Subcutaneous abdominal adipose tissue (tissue), 5 donors: Measurements from ENCODE around the gene NR6A1.

ENCODE experiments used
- H3K27ac ChIP-seq: one replicate; pipeline ENCODE4 v1.7.0; 2013; ENCODE audit warnings: low read depth, mild to moderate bottlenecking, inconsistent platforms, low read length, moderate library complexity
- H3K27me3 ChIP-seq, 5 donors: one replicate each; pipeline ENCODE4 v1.7.0; 2013; ENCODE audit warnings: low read length in 5 of 5, inconsistent platforms in 1 of 5; ENCODE audit not compliant: control insufficient read depth in 5 of 5, insufficient read depth in 4 of 5
- H3K36me3 ChIP-seq, 5 donors: one replicate each; pipeline ENCODE4 v1.7.0; 2013; ENCODE audit warnings: low read length in 5 of 5; ENCODE audit not compliant: control insufficient read depth in 5 of 5, insufficient read depth in 5 of 5
- H3K4me1 ChIP-seq, 5 donors: one replicate each; pipeline ENCODE4 v1.7.0; 2013; ENCODE audit warnings: low read length in 5 of 5, mild to moderate bottlenecking in 3 of 5, moderate library complexity in 1 of 5; ENCODE audit not compliant: control insufficient read depth in 5 of 5, insufficient read depth in 5 of 5
- H3K4me3 ChIP-seq, 5 donors: one replicate each; pipeline ENCODE4 v1.7.0; 2013; ENCODE audit warnings: low read length in 5 of 5, low read depth in 1 of 5
- H3K9ac ChIP-seq, 5 donors: one replicate each; pipeline ENCODE4 v1.7.0; 2013; ENCODE audit warnings: low read length in 5 of 5, mild to moderate bottlenecking in 4 of 5, moderate library complexity in 3 of 5
- H3K9me3 ChIP-seq, 5 donors: one replicate each; pipeline ENCODE4 v1.7.0; 2013; ENCODE audit warnings: low read length in 5 of 5; ENCODE audit not compliant: control insufficient read depth in 5 of 5
- donor health status: healthy.
- donor health status: healthy.
- donor health status: healthy.
- donor health status: healthy.
- donor health status: healthy.

Gene NR6A1

DNA sequence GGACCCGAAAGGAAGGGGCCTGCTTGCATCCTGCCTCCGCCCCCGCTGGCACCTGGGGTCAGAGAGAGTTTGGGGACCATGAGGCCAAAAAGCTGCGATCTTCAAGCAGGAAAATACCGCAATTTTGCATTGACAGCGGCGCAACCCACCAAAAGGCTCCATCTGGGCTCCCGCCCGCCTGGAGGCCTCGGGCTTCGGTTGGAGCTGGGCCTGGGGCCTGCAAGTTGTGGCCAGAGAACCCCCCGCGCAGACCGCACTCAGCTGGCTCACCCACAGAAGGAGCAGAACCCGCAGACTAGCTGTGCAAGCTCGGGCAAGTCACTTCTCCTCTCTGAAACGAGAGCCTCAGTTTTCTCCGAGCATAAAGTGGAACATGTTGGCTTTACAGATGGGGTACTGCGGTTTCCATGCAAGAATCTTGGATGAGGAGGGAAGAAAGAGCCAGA is 265.2 kb downstream of the NR6A1 start:
- no peaks in the 10 kb centered on the region for H3K36me3 ChIP-seq
- H3K27me3 ChIP-seq: peaks cover 39 to 47% (median 45%) of the 10 kb centered on the region in 5 donors
- no peak overlapping the region for H3K9ac ChIP-seq
- no peak overlapping the region for H3K4me3 ChIP-seq
- H3K27ac ChIP-seq: no peak overlapping the region
- H3K9me3 ChIP-seq: no peaks in the 10 kb centered on the region
- peaks cover 0 to 20% (median 15%) of the 10 kb centered on the region in 5 donors for H3K4me1 ChIP-seq

DNA sequence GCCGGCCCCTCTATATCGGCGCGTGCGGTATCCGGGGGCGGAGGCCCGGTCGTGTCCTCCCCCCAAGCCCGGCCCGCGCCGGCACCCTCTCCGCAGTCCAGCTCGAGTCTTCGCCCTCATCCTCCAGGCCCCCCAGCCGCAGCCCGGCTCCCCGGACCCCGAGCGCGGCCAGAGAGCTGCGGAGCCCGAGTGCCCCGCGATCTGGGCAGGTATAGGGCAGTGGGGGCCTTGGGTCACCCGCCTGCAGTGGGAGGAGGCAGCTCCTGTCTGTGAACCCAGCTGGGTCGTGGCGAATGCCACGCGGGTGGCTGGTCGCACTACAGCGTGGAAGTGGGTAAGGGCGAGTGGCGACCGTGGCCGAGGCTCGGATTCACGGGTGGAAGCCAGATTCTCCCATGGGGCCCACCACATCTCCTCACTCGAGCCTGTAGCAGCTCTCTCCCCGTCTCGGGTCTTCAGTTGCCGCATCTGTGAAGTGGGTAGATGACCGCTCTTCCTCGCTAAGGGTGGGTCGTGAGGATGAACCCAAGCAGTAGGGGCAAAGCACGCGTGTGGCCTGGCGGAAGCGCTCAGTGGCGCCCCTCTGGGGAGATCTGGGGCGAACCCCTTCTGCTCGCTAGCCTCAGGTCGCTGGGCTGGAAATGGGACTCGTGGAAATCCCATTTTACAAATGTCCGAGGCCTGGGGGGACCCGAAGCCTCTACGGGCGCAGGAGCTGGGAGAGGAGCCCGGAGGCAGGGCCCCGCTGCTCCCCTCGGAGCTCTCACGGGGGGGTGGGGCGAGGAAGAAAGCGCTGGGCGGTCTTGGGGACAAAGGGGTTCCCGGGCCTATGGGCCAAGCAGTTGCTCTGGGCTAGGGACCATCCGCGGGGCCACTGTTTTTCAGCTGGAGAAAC is 265.9 kb downstream of the NR6A1 start:
- Histone ChIP-seq H3K9me3 (no peaks in the 10 kb centered on the region), H3K4me3 (peak overlapping the region in 2 of 5 donors; percentile 37), H3K9ac (no peak overlapping the region), H3K4me1 (peaks cover 0 to 20% (median 15%) of the 10 kb centered on the region in 5 donors), H3K27me3 (peaks cover 39 to 54% (median 50%) of the 10 kb centered on the region in 5 donors), H3K36me3 (no peaks in the 10 kb centered on the region), H3K27ac (no peak overlapping the region)

DNA sequence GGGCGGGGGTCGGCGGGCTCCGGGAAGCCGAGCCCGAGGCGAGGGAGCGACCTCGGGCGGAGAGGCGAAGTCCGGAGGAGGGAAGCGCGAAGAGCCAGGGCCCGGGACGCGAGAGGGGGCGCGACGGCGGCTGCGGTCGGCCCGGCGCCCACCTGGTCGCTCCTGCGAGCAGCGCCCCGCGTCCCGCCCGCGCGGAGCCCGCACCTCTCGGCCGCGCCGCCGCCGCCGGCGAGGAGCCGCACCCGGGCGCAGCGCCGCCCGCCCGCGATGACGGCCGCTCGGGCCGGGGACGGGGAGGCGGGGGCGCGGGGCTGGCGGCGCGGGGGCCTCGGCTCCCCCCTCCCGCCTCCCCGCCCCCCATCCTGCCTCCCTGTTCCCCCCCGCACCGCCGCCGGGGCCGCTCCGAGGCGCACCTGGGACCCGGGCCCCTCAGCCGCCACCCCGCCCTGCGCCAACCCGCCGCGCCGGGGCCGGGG is 266.5 kb downstream of the NR6A1 start:
- H3K9ac ChIP-seq: no peak overlapping the region
- peaks cover 42 to 58% (median 50%) of the 10 kb centered on the region in 5 donors for H3K27me3 ChIP-seq
- H3K36me3 ChIP-seq: no peaks in the 10 kb centered on the region
- no peaks in the 10 kb centered on the region for H3K9me3 ChIP-seq
- peaks cover 0 to 20% (median 15%) of the 10 kb centered on the region in 5 donors for H3K4me1 ChIP-seq
- no peak overlapping the region for H3K27ac ChIP-seq
- H3K4me3 ChIP-seq: peak overlapping the region in 1 of 5 donors; percentile 48

DNA sequence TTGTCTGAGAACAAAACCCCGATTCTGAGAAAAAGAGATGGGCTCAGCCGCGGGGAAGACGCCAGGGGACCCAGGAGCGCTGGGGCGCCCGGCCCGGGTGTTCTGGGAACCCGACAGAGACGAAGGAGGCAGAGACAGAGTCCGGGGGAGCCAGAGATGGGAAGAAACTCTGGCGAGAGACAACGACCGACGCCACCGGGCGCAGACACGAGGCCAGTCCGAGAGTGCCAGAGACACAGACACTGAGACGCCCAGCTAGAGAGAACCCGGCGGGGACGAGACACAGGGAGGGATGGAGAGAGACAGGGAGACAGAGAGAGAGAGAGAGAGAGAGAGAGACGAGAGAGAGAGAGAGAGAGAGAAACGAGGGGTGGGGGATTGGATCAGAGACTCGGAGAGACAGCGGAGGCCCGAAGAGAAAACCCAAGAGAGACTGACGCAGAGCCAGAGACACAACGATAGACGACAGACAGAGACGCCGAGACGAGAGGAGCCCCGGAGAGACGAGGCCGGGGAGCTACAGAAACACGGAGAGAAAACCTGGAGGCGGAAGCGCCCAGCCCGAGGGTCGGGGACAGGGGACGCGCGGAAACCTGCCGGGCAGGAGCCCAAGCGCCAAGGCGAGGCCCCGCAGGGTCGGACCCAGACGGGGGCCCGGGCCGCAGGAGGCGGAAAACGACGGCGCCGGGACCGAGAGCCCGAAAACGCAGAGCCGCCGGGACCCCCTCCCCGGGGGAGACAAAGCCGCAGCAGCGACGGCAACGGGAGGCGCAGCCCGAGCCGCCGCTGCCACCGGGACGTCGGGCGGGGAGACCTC is 267.2 kb downstream of the NR6A1 start:
- Histone ChIP-seq H3K27ac (no peak overlapping the region), H3K36me3 (no peaks in the 10 kb centered on the region), H3K4me1 (peaks cover 0 to 20% (median 15%) of the 10 kb centered on the region in 5 donors), H3K9ac (no peak overlapping the region), H3K4me3 (peak overlapping the region in 2 of 5 donors; percentile 29 to 48), H3K27me3 (peaks cover 43 to 64% (median 55%) of the 10 kb centered on the region in 5 donors), H3K9me3 (no peaks in the 10 kb centered on the region)

DNA sequence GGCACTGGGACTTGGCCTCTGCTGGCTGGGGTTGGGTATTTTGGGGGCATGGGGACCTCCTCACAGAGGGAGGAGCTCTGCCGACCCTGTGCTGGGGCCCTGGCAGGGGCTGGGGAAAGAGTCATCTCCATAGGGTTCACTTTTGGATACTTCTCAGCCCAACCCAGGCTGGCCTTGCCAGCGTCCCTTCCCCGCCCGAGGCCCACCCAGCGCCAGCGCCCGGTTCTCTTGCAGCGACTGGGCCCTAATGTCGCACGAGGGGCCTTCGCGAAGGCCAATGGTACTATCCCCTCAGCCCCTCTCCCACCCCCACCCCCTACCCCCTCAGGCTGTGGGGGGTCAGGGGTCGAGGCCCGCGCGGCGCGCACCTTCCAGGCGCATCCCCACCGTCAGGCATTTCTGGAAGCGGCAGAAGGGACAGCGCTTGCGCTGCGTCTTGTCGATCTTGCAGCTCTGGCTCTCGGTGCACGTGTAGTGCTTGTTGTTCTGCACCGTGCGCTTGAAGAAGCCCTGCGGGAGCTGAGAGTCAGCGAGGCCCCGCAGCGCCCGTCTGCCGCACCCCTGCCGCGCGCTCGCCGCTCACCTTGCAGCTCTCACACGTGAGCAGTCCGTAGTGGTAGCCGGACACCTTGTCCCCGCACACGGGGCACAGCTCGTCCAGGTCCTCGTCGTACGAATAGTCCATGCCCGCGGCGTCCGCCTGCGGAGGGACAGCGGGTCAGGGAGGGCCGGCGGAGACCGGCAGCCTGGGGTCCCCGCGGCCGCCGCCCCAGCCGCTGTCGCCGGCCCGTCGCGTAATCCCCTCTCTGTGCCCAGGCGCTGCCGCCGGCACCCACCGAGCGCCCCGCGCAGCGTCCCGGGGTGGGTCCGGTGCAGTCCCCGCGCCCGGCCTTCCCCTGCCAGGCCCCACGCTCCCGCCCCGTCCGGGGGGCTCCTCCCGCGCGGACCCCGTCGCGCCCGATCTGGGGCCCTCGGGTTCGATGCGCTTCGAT is 268.1 kb downstream of the NR6A1 start:
- Histone ChIP-seq H3K9me3 (no peaks in the 10 kb centered on the region), H3K4me1 (peaks cover 0 to 24% (median 15%) of the 10 kb centered on the region in 5 donors), H3K9ac (no peak overlapping the region), H3K27me3 (peaks cover 43 to 72% (median 63%) of the 10 kb centered on the region in 5 donors), H3K36me3 (no peaks in the 10 kb centered on the region), H3K27ac (no peak overlapping the region), H3K4me3 (no peak overlapping the region)

DNA sequence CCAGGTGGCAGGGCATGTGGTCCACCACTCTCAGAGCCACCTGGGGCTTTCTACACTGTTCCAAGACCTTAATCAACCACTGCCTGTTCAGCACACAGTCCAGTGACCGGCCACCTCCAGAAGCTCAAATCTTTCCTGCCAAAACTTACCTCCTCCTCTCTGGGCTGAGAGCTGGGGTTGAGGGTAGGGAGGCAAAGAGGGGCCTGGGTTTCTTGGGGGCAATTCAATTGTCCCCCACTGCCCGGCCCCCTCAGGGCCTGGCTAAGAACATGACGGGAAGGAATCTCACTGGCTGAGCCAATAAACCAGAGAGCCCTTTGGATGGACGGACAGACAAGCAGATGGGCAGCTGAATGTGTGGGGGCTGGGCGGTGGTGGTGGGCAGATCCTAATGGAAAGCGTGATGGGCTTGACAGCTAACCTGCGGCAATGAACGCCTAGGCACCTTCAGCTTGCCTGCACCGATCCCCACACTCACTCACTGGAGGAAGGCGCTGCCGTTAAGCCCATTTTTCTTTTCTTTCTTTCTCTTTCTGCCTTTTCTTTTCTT is 269.3 kb downstream of the NR6A1 start:
- Histone ChIP-seq H3K4me1 (peaks cover 0 to 24% (median 15%) of the 10 kb centered on the region in 5 donors), H3K4me3 (no peak overlapping the region), H3K27ac (no peak overlapping the region), H3K27me3 (peaks cover 43 to 74% (median 64%) of the 10 kb centered on the region in 5 donors), H3K9me3 (no peaks in the 10 kb centered on the region), H3K36me3 (no peaks in the 10 kb centered on the region), H3K9ac (no peak overlapping the region)

DNA sequence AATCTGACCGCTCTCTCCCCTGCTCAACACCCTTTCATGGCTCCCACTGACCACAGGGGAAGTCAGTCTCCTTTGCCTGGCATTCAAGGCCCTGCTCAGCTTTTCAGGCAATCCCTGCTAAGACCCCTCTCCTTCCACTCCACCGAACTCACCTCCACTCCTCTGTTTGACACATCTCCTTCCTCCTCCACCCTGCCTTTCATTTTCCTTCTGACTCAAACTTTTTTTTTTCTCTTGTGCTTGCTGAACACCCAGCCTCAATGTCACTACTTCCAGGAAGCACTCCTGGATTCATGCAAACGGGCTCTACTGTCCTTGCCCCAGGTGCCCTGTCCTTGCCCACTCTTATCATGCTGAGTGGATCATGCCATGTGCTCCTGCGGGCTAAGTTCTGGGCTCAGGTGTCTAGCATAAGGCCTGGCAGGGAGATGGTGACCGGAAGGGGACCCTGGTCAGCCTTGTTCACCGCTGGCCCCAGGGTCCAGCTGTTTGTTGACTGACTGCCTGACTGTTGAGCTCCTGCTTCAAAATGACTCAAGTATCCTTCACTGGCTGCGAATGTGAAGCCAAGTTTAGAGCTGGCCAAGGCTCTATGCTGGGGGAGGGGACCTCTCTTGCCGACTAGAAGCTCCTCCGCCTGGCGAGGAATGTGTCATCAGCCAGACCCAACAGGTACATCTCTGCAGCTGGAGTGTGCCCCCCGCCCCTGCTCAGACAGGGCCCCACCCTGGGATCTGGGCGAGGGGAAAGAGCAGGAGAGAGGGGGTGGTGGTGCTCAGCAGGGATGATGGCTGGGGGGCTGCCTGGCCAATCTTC is 270.1 kb downstream of the NR6A1 start:
- no peak overlapping the region for H3K4me3 ChIP-seq
- peaks cover 40 to 70% (median 63%) of the 10 kb centered on the region in 5 donors for H3K27me3 ChIP-seq
- H3K4me1 ChIP-seq: peaks cover 0 to 24% (median 15%) of the 10 kb centered on the region in 5 donors

DNA sequence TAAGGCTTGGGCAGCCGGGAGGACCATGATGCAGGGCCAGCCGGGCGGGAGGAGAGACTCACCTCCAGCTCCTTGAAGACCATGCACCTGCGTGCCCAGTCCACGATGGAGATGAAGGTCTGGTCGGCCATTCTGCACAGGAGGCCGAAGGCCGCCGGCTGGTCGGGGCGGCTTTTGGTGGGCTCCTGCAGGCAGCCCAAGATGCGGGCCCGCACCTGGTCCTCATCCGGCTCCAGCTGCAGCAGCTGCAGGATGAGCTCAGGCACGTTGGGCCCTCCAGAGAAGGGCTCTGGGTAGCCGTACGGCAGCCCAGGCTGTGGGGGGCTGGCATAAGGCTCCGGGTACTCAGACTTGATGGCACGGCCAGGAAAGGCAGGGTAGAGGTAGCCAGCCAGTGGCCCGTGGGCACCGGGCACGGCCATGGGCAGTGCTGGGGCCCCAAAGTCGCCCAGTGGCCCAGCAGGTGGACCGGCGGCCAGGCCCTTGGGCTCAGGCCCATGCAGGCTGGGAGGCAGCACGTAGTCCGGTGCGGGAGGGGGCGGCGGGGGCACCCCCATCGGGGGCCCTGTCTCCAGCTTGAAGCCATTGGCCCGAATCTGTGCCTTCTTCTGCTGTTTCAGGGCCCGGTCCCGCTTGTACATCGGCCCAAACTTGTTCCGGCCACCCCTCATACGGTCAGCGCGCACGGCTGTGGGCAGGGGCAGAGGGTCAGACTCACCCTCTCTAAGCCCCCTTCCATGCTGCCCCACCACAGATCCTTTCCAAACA is 270.9 kb downstream of the NR6A1 start:
- H3K4me3 ChIP-seq: no peak overlapping the region
- H3K36me3 ChIP-seq: no peaks in the 10 kb centered on the region
- H3K9ac ChIP-seq: no peak overlapping the region
- H3K27ac ChIP-seq: no peak overlapping the region
- H3K27me3 ChIP-seq: peaks cover 34 to 66% (median 59%) of the 10 kb centered on the region in 5 donors
- H3K9me3 ChIP-seq: no peaks in the 10 kb centered on the region
- H3K4me1 ChIP-seq: peaks cover 0 to 23% (median 15%) of the 10 kb centered on the region in 5 donors

More for the DNA sequence above, 270.1 kb downstream of the NR6A1 start:
- H3K9me3 ChIP-seq: no peaks in the 10 kb centered on the region
- H3K27ac ChIP-seq: no peak overlapping the region
- H3K9ac ChIP-seq: no peak overlapping the region
- no peaks in the 10 kb centered on the region for H3K36me3 ChIP-seq
